Right atrium auricular region (tissue), 2 donors: Measurements from ENCODE around the gene MARF1. TPM values are rescaled to one million over a fixed set of nuclear protein-coding genes. Genes with fewer than 3 reads are reported as not detected.
"Not testable (repeated sequence)": the region's sequence is repeated elsewhere in the genome, so short reads cannot be mapped to it uniquely, and the experiment has no call there.

Experiments used
- DNase-seq: peaks from one replicate; pipeline ENCODE4 v3.0.0-alpha.2; 2019; ENCODE audit warnings: low spot score
- H3K27ac ChIP-seq, 2 donors: fragments of 200-600 bp; sonication (generic); 1 replicate in 1 of 2; 2 replicates in 1 of 2; pipeline ENCODE4 v1.5.1; 2016 to 2019
- H3K27me3 ChIP-seq, 2 donors: fragments of 200-600 bp; sonication (generic); one replicate each; pipeline versions ENCODE4 v1.5.1 to v1.6.0; 2017 to 2019
- H3K36me3 ChIP-seq: fragments of 200-600 bp; sonication (generic); one replicate; pipeline ENCODE4 v1.5.1; 2016
- H3K4me1 ChIP-seq, 2 donors: fragments of 200-600 bp; sonication (generic); one replicate each; pipeline versions ENCODE4 v1.5.1 to v1.6.0; 2017 to 2019
- H3K4me3 ChIP-seq, 2 donors: fragments of 200-600 bp; sonication (generic); 1 replicate in 1 of 2; 2 replicates in 1 of 2; pipeline ENCODE4 v1.5.1; 2017 to 2019; ENCODE audit warnings: mild to moderate bottlenecking in 1 of 2, moderate library complexity in 1 of 2
- H3K9me3 ChIP-seq, 2 donors: fragments of 200-600 bp; sonication (generic); one replicate each; pipeline ENCODE4 v1.5.1; 2019
- CTCF ChIP-seq, 2 donors: fragments of 200-600 bp; sonication (generic); IDR thresholded peaks; one replicate each; pipeline ENCODE4 v1.5.1; 2019; ENCODE audit warnings: antibody characterized with exemption in 2 of 2
- total RNA-seq, 2 donors: library from RNA; depleted of rRNA; stranded (reverse); fragments of >200 nt; gene quantifications; one replicate each; pipeline ENCODE4 v1.1.0, GENCODE V29; 2016

Gene MARF1
- total RNA-seq, 2 donors from 2014 or later: 17.1 to 24.8 TPM

GRCh38 chr16:15573274-15573895 is 69.6 kb downstream of the MARF1 start:
- Histone ChIP-seq H3K9me3 (no peaks in the 10 kb centered on the region), H3K36me3 (no peaks in the 10 kb centered on the region), H3K27me3 (no peaks in the 10 kb centered on the region), H3K27ac (no peak overlapping the region), H3K4me1 (no peaks in the 10 kb centered on the region), H3K4me3 (no peak overlapping the region)
- DNase-seq: no peak
- TF ChIP-seq CTCF (IDR thresholded peaks at IDR 0.05): no peak

- Histone ChIP-seq H3K9me3 (no peaks in the 10 kb centered on the region), H3K4me3 (no peak overlapping the region), H3K27ac (no peak overlapping the region), H3K4me1 (no peaks in the 10 kb centered on the region), H3K36me3 (peaks cover 4% of the 10 kb centered on the region), H3K27me3 (no peaks in the 10 kb centered on the region)
- TF ChIP-seq CTCF (IDR thresholded peaks at IDR 0.05): no peak
- DNase-seq: no peak
Measured at GRCh38 chr16:15572329-15573001, 70.5 kb downstream of the MARF1 start.

GRCh38 chr16:15571557-15571956 is 71.4 kb downstream of the MARF1 start:
- H3K9me3 ChIP-seq: no peaks in the 10 kb centered on the region
- no peak for TF ChIP-seq CTCF (IDR thresholded peaks at IDR 0.05)
- H3K27ac ChIP-seq: no peak overlapping the region
- H3K4me1 ChIP-seq: no peaks in the 10 kb centered on the region
- H3K27me3 ChIP-seq: no peaks in the 10 kb centered on the region
- peaks cover 4% of the 10 kb centered on the region for H3K36me3 ChIP-seq
- DNase-seq: no peak
- H3K4me3 ChIP-seq: no peak overlapping the region

GRCh38 chr16:15570666-15571065 is 72.3 kb downstream of the MARF1 start:
- not testable (repeated sequence) for H3K27me3 ChIP-seq, H3K9me3 ChIP-seq, DNase-seq, H3K27ac ChIP-seq, H3K4me3 ChIP-seq, H3K36me3 ChIP-seq, H3K4me1 ChIP-seq

GRCh38 chr16:15567823-15568222 is 75.1 kb downstream of the MARF1 start:
- H3K9me3 ChIP-seq: no peaks in the 10 kb centered on the region
- no peak for TF ChIP-seq CTCF (IDR thresholded peaks at IDR 0.05)
- H3K4me1 ChIP-seq: no peaks in the 10 kb centered on the region
- H3K36me3 ChIP-seq: peaks cover 4% of the 10 kb centered on the region
- H3K27me3 ChIP-seq: no peaks in the 10 kb centered on the region
- H3K27ac ChIP-seq: no peak overlapping the region
- no peak overlapping the region for H3K4me3 ChIP-seq
- no peak for DNase-seq

- DNase-seq: no peak
- no peak overlapping the region for H3K4me3 ChIP-seq
- no peak for TF ChIP-seq CTCF (IDR thresholded peaks at IDR 0.05)
Measured at GRCh38 chr16:15566095-15566494, 76.9 kb downstream of the MARF1 start.

More at GRCh38 chr16:15566095-15566494, 76.9 kb downstream of the MARF1 start:
- no peak overlapping the region for H3K27ac ChIP-seq
- H3K27me3 ChIP-seq: no peaks in the 10 kb centered on the region
- H3K9me3 ChIP-seq: no peaks in the 10 kb centered on the region
- H3K4me1 ChIP-seq: no peaks in the 10 kb centered on the region
- peaks cover 4% of the 10 kb centered on the region for H3K36me3 ChIP-seq
